ENCODE results near the gene RNU5B-1. TPM values are rescaled to one million over a fixed set of nuclear protein-coding genes. Genes with fewer than 3 reads are reported as not detected.

RNU5B-1 gene
- total and polyA plus RNA-seq, 4 donors: not detected

DNA sequence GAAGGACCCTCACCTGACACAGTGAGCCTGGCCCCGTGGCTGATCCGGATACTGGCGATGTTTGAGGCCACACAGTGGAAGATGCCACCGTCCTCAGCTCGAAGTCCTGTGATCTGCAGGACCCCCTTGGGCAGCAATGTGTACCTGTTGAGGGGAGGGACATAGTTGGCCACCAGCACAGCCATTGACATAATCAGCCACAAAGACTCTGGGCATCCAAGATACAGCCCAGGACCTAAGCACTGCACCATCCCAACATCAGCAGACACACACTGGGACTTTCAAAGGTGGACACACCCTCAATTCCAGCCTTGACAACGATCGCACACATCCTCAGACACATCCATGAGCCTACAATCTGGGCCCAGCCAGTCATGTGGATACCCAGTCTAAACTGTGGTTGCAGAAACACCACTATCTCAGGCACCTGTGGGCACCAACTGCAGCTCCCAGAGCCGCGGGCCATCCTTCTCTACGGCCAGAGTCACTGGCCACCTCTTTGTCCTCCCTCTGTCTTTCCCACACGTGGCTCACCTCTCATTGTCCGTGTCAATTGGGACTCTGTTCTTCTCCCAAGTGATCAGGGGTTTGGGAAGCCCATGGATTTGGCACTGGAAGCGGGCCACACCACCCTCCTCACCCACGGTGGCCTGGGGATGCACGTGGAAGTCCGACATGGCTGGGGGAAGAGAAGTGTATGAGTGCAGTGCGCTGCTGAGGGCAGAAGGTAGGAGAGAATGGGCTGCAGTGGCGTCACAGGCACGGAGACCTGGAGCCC is 31.0 kb downstream of the RNU5B-1 start:
- Histone ChIP-seq H3K9ac (ENCODE audit: low read depth in 1 of 2, low read length in 2 of 2) (no peak overlapping the region), H3K36me3 (ENCODE audit: control insufficient read depth in 4 of 4, insufficient read depth in 3 of 4, low read depth in 1 of 4, low read length in 3 of 4) (no peaks in the 10 kb centered on the region), H3K9me3 (ENCODE audit: control insufficient read depth in 4 of 4, low read length in 3 of 4) (no peaks in the 10 kb centered on the region), H3K27ac (ENCODE audit: low read depth in 1 of 2, low read length in 2 of 2) (no peak overlapping the region), H3K27me3 (ENCODE audit: control insufficient read depth in 4 of 4, insufficient read depth in 4 of 4, low read length in 3 of 4) (no peaks in the 10 kb centered on the region), H3K4me1 (ENCODE audit: control insufficient read depth in 4 of 4, insufficient read depth in 4 of 4, low read length in 3 of 4) (no peaks in the 10 kb centered on the region), H3K4me3 (ENCODE audit: low read depth in 1 of 3, low read length in 3 of 3) (no peak overlapping the region)
- WGBS: 89% methylated on average over 19 of the region's 19 CpGs
- no peak for TF ChIP-seq YY1 (IDR thresholded peaks at IDR 0.05)
- TF ChIP-seq RAD21 (IDR thresholded peaks at IDR 0.05): no peak
- TF ChIP-seq RXRA (IDR thresholded peaks at IDR 0.05): no peak
- TF ChIP-seq EGR1 (IDR thresholded peaks at IDR 0.05; ENCODE audit: low read depth in 2 of 2): no peak
- no peak for TF ChIP-seq JUND (IDR thresholded peaks at IDR 0.05)
- no peak for TF ChIP-seq SP1 (IDR thresholded peaks at IDR 0.05)
- TF ChIP-seq, protein P1, sequence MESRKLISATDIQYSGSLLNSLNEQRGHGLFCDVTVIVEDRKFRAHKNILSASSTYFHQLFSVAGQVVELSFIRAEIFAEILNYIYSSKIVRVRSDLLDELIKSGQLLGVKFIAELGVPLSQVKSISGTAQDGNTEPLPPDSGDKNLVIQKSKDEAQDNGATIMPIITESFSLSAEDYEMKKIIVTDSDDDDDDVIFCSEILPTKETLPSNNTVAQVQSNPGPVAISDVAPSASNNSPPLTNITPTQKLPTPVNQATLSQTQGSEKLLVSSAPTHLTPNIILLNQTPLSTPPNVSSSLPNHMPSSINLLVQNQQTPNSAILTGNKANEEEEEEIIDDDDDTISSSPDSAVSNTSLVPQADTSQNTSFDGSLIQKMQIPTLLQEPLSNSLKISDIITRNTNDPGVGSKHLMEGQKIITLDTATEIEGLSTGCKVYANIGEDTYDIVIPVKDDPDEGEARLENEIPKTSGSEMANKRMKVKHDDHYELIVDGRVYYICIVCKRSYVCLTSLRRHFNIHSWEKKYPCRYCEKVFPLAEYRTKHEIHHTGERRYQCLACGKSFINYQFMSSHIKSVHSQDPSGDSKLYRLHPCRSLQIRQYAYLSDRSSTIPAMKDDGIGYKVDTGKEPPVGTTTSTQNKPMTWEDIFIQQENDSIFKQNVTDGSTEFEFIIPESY (IDR thresholded peaks at IDR 0.05): no peak
- TF ChIP-seq, protein P2, sequence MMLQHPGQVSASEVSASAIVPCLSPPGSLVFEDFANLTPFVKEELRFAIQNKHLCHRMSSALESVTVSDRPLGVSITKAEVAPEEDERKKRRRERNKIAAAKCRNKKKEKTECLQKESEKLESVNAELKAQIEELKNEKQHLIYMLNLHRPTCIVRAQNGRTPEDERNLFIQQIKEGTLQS (IDR thresholded peaks at IDR 0.05): no peak
- TF ChIP-seq FOXA2 (IDR thresholded peaks at IDR 0.05): no peak
- no peak for TF ChIP-seq NR2F2 (IDR thresholded peaks at IDR 0.05)
- no peak for TF ChIP-seq GABPA (IDR thresholded peaks at IDR 0.05 in 1 of 2, conservative IDR thresholded peaks at IDR 0.05 in 1 of 2)
- TF ChIP-seq, protein P3, sequence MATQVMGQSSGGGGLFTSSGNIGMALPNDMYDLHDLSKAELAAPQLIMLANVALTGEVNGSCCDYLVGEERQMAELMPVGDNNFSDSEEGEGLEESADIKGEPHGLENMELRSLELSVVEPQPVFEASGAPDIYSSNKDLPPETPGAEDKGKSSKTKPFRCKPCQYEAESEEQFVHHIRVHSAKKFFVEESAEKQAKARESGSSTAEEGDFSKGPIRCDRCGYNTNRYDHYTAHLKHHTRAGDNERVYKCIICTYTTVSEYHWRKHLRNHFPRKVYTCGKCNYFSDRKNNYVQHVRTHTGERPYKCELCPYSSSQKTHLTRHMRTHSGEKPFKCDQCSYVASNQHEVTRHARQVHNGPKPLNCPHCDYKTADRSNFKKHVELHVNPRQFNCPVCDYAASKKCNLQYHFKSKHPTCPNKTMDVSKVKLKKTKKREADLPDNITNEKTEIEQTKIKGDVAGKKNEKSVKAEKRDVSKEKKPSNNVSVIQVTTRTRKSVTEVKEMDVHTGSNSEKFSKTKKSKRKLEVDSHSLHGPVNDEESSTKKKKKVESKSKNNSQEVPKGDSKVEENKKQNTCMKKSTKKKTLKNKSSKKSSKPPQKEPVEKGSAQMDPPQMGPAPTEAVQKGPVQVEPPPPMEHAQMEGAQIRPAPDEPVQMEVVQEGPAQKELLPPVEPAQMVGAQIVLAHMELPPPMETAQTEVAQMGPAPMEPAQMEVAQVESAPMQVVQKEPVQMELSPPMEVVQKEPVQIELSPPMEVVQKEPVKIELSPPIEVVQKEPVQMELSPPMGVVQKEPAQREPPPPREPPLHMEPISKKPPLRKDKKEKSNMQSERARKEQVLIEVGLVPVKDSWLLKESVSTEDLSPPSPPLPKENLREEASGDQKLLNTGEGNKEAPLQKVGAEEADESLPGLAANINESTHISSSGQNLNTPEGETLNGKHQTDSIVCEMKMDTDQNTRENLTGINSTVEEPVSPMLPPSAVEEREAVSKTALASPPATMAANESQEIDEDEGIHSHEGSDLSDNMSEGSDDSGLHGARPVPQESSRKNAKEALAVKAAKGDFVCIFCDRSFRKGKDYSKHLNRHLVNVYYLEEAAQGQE (IDR thresholded peaks at IDR 0.05): no peak
- TF ChIP-seq HNF4A (conservative IDR thresholded peaks at IDR 0.05): no peak
- no peak for TF ChIP-seq TAF1 (conservative IDR thresholded peaks at IDR 0.05)
- no peak for TF ChIP-seq FOXA1 (IDR thresholded peaks at IDR 0.05)
- TF ChIP-seq, protein P4, sequence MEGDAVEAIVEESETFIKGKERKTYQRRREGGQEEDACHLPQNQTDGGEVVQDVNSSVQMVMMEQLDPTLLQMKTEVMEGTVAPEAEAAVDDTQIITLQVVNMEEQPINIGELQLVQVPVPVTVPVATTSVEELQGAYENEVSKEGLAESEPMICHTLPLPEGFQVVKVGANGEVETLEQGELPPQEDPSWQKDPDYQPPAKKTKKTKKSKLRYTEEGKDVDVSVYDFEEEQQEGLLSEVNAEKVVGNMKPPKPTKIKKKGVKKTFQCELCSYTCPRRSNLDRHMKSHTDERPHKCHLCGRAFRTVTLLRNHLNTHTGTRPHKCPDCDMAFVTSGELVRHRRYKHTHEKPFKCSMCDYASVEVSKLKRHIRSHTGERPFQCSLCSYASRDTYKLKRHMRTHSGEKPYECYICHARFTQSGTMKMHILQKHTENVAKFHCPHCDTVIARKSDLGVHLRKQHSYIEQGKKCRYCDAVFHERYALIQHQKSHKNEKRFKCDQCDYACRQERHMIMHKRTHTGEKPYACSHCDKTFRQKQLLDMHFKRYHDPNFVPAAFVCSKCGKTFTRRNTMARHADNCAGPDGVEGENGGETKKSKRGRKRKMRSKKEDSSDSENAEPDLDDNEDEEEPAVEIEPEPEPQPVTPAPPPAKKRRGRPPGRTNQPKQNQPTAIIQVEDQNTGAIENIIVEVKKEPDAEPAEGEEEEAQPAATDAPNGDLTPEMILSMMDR (IDR thresholded peaks at IDR 0.05; ENCODE audit: low read depth, low read length, missing input control): no peak
- TF ChIP-seq HNF4G (IDR thresholded peaks at IDR 0.05): no peak
- TF ChIP-seq, protein P5, sequence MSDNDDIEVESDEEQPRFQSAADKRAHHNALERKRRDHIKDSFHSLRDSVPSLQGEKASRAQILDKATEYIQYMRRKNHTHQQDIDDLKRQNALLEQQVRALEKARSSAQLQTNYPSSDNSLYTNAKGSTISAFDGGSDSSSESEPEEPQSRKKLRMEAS (IDR thresholded peaks at IDR 0.05): no peak
- DNase-seq (ENCODE audit: low spot score): no peak

Data from liver (tissue), 9 donors.